Measurements from ENCODE around the gene FGF14.

DNA sequence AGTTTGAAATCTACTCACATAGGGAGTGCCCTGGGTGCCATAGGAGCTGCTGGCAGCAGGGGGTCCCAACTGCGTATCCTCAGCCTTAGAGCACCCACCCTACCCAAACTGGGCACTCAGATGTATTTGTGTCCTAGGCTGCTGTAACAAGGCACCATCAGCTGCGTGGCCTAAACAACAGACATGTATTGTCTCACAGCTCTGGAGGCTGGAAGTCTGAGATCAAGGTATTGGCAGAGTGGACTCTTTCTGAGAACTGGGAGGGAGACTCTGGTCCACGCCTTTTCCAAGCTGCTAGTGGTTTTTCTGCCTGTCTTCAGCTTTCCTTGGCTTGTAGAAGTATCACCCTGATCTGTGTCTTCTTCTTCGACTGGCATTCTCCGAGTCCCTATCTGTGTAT, 83.6 kb downstream of the FGF14 start:
- TF ChIP-seq, protein P1, sequence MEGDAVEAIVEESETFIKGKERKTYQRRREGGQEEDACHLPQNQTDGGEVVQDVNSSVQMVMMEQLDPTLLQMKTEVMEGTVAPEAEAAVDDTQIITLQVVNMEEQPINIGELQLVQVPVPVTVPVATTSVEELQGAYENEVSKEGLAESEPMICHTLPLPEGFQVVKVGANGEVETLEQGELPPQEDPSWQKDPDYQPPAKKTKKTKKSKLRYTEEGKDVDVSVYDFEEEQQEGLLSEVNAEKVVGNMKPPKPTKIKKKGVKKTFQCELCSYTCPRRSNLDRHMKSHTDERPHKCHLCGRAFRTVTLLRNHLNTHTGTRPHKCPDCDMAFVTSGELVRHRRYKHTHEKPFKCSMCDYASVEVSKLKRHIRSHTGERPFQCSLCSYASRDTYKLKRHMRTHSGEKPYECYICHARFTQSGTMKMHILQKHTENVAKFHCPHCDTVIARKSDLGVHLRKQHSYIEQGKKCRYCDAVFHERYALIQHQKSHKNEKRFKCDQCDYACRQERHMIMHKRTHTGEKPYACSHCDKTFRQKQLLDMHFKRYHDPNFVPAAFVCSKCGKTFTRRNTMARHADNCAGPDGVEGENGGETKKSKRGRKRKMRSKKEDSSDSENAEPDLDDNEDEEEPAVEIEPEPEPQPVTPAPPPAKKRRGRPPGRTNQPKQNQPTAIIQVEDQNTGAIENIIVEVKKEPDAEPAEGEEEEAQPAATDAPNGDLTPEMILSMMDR (IDR thresholded peaks at IDR 0.05): no peak
- no peak for TF ChIP-seq POLR2A (IDR thresholded peaks at IDR 0.05)
- TF ChIP-seq POLR2AphosphoS5 (IDR thresholded peaks at IDR 0.05): no peak
